HG02885 (cell line): Measurements from ENCODE around the gene SLC2A2.

Experiments
- ATAC-seq: cut with Tn5 transposase; IDR thresholded peaks from one replicate; pipeline ENCODE4 v1.9.1; 2021; ENCODE audit warnings: mild to moderate bottlenecking; ENCODE audit not compliant: unreplicated experiment, poor library complexity

Gene SLC2A2

DNA sequence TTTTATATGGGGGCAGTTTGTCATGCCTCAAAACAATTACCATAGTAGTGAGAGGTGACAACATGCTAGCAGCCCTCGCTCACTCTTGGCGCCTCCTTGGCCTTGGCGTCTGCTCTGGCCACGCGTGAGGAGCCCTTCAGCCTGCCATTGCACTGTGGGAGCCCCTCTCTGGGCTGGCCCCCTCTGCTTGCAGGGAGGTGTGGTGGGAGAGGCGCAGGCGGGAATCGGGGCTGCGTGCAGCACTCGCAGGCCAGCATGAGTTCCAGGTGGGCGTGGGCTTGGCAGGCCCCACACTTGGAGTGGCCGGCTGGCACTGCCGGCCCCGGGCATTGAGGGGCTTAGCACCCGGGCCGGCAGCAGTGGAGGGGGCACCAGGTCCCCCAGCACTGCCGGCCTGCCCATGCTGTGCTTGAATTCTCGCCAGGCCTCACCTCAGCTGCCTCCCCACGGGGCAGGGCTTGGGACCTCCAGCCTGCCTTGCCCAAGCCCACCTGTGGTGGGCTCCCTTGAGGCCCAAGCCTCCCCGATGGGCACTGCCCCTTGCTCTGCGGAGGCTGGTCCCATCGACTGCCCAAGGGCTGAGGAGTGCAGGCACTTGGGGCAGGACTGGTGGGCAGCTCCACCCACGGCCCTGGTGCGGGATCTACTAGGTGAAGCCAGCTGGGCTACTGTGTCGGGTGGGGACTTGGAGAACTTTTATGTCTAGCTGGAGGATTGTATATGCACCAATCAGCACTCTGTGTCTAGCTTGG is 79.3 kb downstream of the SLC2A2 start:
- no peak for ATAC-seq
